CD14-positive monocyte (primary cell): ENCODE measurements around the gene MPV17L2. TPM values are rescaled to one million over a fixed set of nuclear protein-coding genes. Genes with fewer than 3 reads are reported as not detected.

Experiments
- DNase-seq, 3 donors: peaks; one replicate each; pipeline ENCODE4 v3.0.0-alpha.2; 2011 to 2022
- H2AFZ ChIP-seq: 2 replicates; pipeline ENCODE4 v1.6.0; 2012; ENCODE audit warnings: mild to moderate bottlenecking, low read depth, low read length, inconsistent platforms; ENCODE audit not compliant: insufficient read depth, poor library complexity, severe bottlenecking
- H3K27ac ChIP-seq, 2 donors: 1 replicate in 1 of 2; 2 replicates in 1 of 2; pipeline ENCODE4 v1.5.1; 2012 to 2013; ENCODE audit warnings: low read length in 2 of 2, control low read depth in 1 of 2, inconsistent platforms in 1 of 2, low read depth in 1 of 2, mild to moderate bottlenecking in 1 of 2
- H3K27me3 ChIP-seq, 2 donors: one replicate each; pipeline versions ENCODE4 v1.6.0 to v1.6.1; 2011 to 2013; ENCODE audit warnings: low read length in 2 of 2; ENCODE audit not compliant: control insufficient read depth in 2 of 2, insufficient read depth in 2 of 2
- H3K36me3 ChIP-seq, 2 donors: replicated peaks in 1 of 2; 1 replicate in 1 of 2; 2 replicates in 1 of 2; pipeline versions ENCODE4 v1.5.1 to v1.6.1; 2012 to 2013; ENCODE audit warnings: low read length in 2 of 2, control low read depth in 1 of 2, inconsistent platforms in 1 of 2, mild to moderate bottlenecking in 1 of 2; ENCODE audit not compliant: insufficient read depth in 2 of 2, control insufficient read depth in 1 of 2
- H3K4me1 ChIP-seq, 2 donors: 1 replicate in 1 of 2; 2 replicates in 1 of 2; pipeline versions ENCODE4 v1.5.1 to v1.6.1; 2012 to 2013; ENCODE audit warnings: low read length in 2 of 2, control low read depth in 1 of 2, inconsistent platforms in 1 of 2, mild to moderate bottlenecking in 1 of 2, moderate library complexity in 1 of 2; ENCODE audit not compliant: insufficient read depth in 2 of 2, control insufficient read depth in 1 of 2
- H3K4me2 ChIP-seq: replicated peaks from 2 replicates; pipeline ENCODE3; 2012; ENCODE audit warnings: low read length, moderate library complexity, mild to moderate bottlenecking; ENCODE audit not compliant: poor library complexity, severe bottlenecking; ENCODE audit errors: extremely low read depth
- H3K4me3 ChIP-seq, 3 experiments: fragments of 200-600 bp in 1 of 3; sonication (generic) in 1 of 3; replicated peaks in 1 of 3; 1 replicate in 2 of 3; 2 replicates in 1 of 3; pipeline ENCODE4 v1.5.1; 2011 to 2013; ENCODE audit warnings: low read length in 3 of 3, mild to moderate bottlenecking in 3 of 3, control low read depth in 2 of 3, low read depth in 2 of 3, inconsistent platforms in 1 of 3, moderate library complexity in 1 of 3
- H3K79me2 ChIP-seq: 2 replicates; pipeline ENCODE4 v1.6.0; 2012; ENCODE audit warnings: mild to moderate bottlenecking, control low read depth, inconsistent platforms, low read length, moderate library complexity; ENCODE audit not compliant: insufficient read depth
- H3K9ac ChIP-seq: 2 replicates; pipeline ENCODE4 v1.6.0; 2017; ENCODE audit warnings: low read length, mild to moderate bottlenecking; ENCODE audit not compliant: insufficient read depth, poor library complexity, severe bottlenecking
- H3K9me3 ChIP-seq, 2 donors: replicated peaks in 1 of 2; 1 replicate in 1 of 2; 2 replicates in 1 of 2; pipeline versions ENCODE4 v1.5.1 to v1.6.1; 2012 to 2013; ENCODE audit warnings: low read length in 2 of 2, control low read depth in 1 of 2; ENCODE audit not compliant: control insufficient read depth in 1 of 2, insufficient read depth in 1 of 2
- H4K20me1 ChIP-seq: 2 replicates; pipeline ENCODE4 v1.6.0; 2012; ENCODE audit warnings: mild to moderate bottlenecking, low read length, control low read depth, moderate library complexity; ENCODE audit not compliant: insufficient read depth
- H3K27ac Mint-ChIP-seq, 7 donors: one replicate each; pipeline ENCODE4 v1.8.0; 2020; ENCODE audit warnings: mild to moderate bottlenecking in 7 of 7, mixed read lengths in 7 of 7, moderate library complexity in 6 of 7, inconsistent platforms in 2 of 7
- H3K27me3 Mint-ChIP-seq, 3 donors: one replicate each; pipeline ENCODE4 v1.8.0; 2021 to 2022; ENCODE audit warnings: low read depth in 3 of 3, mild to moderate bottlenecking in 3 of 3, mixed read lengths in 3 of 3, moderate library complexity in 3 of 3, inconsistent platforms in 1 of 3
- H3K36me3 Mint-ChIP-seq, 2 donors: one replicate each; pipeline ENCODE4 v1.8.0; 2020; ENCODE audit warnings: mixed read lengths in 2 of 2, inconsistent platforms in 1 of 2, mild to moderate bottlenecking in 1 of 2
- H3K4me1 Mint-ChIP-seq: one replicate; pipeline ENCODE4 v1.8.0; 2020; ENCODE audit warnings: mild to moderate bottlenecking, mixed read lengths
- H3K4me3 Mint-ChIP-seq, 2 donors: one replicate each; pipeline ENCODE4 v1.8.0; 2020; ENCODE audit warnings: mild to moderate bottlenecking in 2 of 2, mixed read lengths in 2 of 2, moderate library complexity in 1 of 2
- H3K9me3 Mint-ChIP-seq, 7 donors: one replicate each; pipeline ENCODE4 v1.8.0; 2020 to 2022; ENCODE audit warnings: mixed read lengths in 7 of 7, mild to moderate bottlenecking in 6 of 7, moderate library complexity in 6 of 7, inconsistent platforms in 2 of 7
- CTCF ChIP-seq: fragments of 200-600 bp; IDR thresholded peaks from one replicate; pipeline ENCODE4 v1.8.0; 2022; ENCODE audit warnings: antibody characterized with exemption, mild to moderate bottlenecking
- WGBS: methylation state at CpG from one replicate; pipeline ENCODE4 v1.1.5; 2013; ENCODE audit warnings: missing lambda C conversion rate; ENCODE audit not compliant: insufficient coverage; 5-methylcytosine and 5-hydroxymethylcytosine counted together
- intact Hi-C, 2 donors: fragments of 100-400 bp; cut with micrococcal nuclease; formaldehyde crosslinking; loops; one replicate each; pipeline versions ENCODE4 v1.15.0 to v1.15.1; 2023
- polyA plus RNA-seq, 3 donors: library from polyadenylated mRNA; depleted of rRNA in 1 of 3; unstranded in 2 of 3; stranded (reverse) in 1 of 3; fragments of 300-500 nt in 2 of 3; fragments of >200 nt in 1 of 3; fragmentation: Illumina TruSeq in 2 of 3; gene quantifications; 1 replicate in 2 of 3; 2 replicates in 1 of 3; pipeline ENCODE4 v1.2.3, GENCODE V29; 2012 to 2021

The MPV17L2 gene
- polyA plus RNA-seq, 3 donors, result 14.3 to 20.2 (median 15.0) TPM

- Histone ChIP-seq H3K4me1 (peaks cover 25 to 31% of the 10 kb centered on the region in 2 donors), H3K9me3 (no peaks in the 10 kb centered on the region), H2AFZ (no peak overlapping the region), H3K79me2 (peaks cover 13% of the 10 kb centered on the region), H3K9ac (no peak overlapping the region), H3K4me2 (no peak overlapping the region), H4K20me1 (peaks cover 10% of the 10 kb centered on the region), H3K36me3 (peaks cover 20 to 40% of the 10 kb centered on the region in 2 donors), H3K27me3 (no peaks in the 10 kb centered on the region), H3K27ac (no peak overlapping the region), H3K4me3 (no peak overlapping the region)
- intact Hi-C loops, result no loop called here
- Mint-ChIP-seq H3K9me3 (no peaks in the 10 kb centered on the region), H3K27me3 (peaks cover 0 to 4% (median 0%) of the 10 kb centered on the region in 3 donors), H3K36me3 (peaks cover 36 to 56% of the 10 kb centered on the region in 2 donors), H3K4me1 (peaks cover 24% of the 10 kb centered on the region), H3K4me3 (no peak overlapping the region), H3K27ac (peak overlapping the region in 3 of 7 donors; percentile 13 to 57 (median 31))
- no peak for DNase-seq
- WGBS, result no CpG with 5 or more reads among the region's 7 CpGs
- TF ChIP-seq CTCF, result no peak
Observed at GRCh38 chr19:18196511-18196845, 3.5 kb downstream of the MPV17L2 start.

- peaks cover 44 to 63% of the 10 kb centered on the region in 2 donors for H3K36me3 Mint-ChIP-seq
- peaks cover 3 to 4% (median 3%) of the 10 kb centered on the region in 3 donors for H3K27me3 Mint-ChIP-seq
- Histone ChIP-seq H3K4me1 (peaks cover 19 to 22% of the 10 kb centered on the region in 2 donors), H3K4me2 (no peak overlapping the region), H3K27me3 (no peaks in the 10 kb centered on the region), H2AFZ (no peak overlapping the region), H3K9ac (no peak overlapping the region), H3K27ac (no peak overlapping the region), H3K36me3 (peaks cover 20 to 40% of the 10 kb centered on the region in 2 donors), H3K9me3 (no peaks in the 10 kb centered on the region), H3K79me2 (peaks cover 13% of the 10 kb centered on the region), H4K20me1 (peaks cover 11% of the 10 kb centered on the region), H3K4me3 (no peak overlapping the region)
- WGBS, result 97% methylated on average over 18 of the region's 18 CpGs
- no peak overlapping the region for H3K27ac Mint-ChIP-seq
- intact Hi-C loops, result no loop called here
- H3K4me1 Mint-ChIP-seq, result peaks cover 21% of the 10 kb centered on the region
- TF ChIP-seq CTCF, result no peak
- H3K9me3 Mint-ChIP-seq, result no peaks in the 10 kb centered on the region
- no peak overlapping the region for H3K4me3 Mint-ChIP-seq
- DNase-seq, result no peak
Observed at GRCh38 chr19:18197306-18197705, 4.3 kb downstream of the MPV17L2 start.
